ENCODE results near the gene MACROD2. TPM values are rescaled to one million over a fixed set of nuclear protein-coding genes. Genes with fewer than 3 reads are reported as not detected.
"Not testable (repeated sequence)": the region's sequence is repeated elsewhere in the genome, so short reads cannot be mapped to it uniquely, and the experiment has no call there.

Gene MACROD2
- total and polyA plus RNA-seq, 9 donors = 2.0 to 4.9 (median 3.1) TPM

DNA sequence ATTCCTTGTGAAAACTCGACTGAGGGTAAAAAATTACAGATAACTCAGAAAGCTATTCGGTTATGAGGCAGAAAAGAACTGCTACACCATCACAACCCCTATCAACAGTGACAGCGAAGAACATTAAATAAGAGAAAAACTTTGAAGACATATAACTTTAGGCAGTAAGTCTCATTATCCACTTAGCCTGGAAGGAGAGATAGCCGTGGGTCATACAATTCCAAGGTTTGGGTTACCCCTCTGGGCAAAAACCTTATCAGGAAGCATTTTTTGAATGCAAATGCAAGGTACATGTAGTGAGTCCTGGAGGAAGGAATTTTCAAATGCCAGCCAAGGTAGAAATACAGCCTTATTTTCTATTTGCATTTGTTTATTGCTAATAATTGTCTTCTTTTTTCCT is 212.3 kb downstream of the MACROD2 start:
- H3K9me3 ChIP-seq (replicated peaks; ENCODE audit: control insufficient read depth, low read depth, low read length) = peaks cover 5% of the 10 kb centered on the region
- no CpG with 5 or more reads among the region's 4 CpGs for WGBS (ENCODE audit: insufficient coverage)
- no peaks in the 10 kb centered on the region for H3K36me3 ChIP-seq (ENCODE audit: control insufficient read depth, insufficient read depth, low read length)
- no peaks in the 10 kb centered on the region for H3K27me3 ChIP-seq (ENCODE audit: control insufficient read depth, insufficient read depth, low read length)
- H3K4me1 ChIP-seq (ENCODE audit: control insufficient read depth, insufficient read depth, low read length) = no peaks in the 10 kb centered on the region
- no peak overlapping the region for H3K4me3 ChIP-seq (ENCODE audit: low read length)
- no peak overlapping the region for H3K27ac ChIP-seq (ENCODE audit: low read length)
- DNase-seq = no peak

DNA sequence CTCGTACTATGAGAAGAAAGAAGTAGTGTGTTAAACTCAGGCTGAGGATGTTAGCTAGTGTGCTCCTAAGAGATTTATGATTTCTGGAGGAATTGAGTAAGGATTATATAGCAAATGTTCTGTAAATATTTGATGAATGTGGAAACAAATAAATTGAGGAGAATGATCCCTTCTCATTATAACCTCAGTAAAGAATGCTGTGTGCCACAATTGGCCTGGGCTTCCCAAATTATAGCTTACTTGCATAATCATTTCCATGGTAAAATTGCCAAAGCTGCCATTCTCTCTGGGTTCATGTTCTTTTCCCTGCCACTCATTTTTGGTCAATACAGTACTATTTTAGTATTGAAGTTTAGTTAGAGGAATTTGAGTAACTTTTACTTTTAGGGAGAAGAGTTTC is 213.6 kb downstream of the MACROD2 start:
- no peak for DNase-seq
- WGBS (ENCODE audit: insufficient coverage) = 91% methylated on average over 1 of the region's 1 CpG
- H3K9me3 ChIP-seq (replicated peaks; ENCODE audit: control insufficient read depth, low read depth, low read length) = peaks cover under 1% of the 10 kb centered on the region
- H3K4me3 ChIP-seq (ENCODE audit: low read length) = no peak overlapping the region
- no peaks in the 10 kb centered on the region for H3K36me3 ChIP-seq (ENCODE audit: control insufficient read depth, insufficient read depth, low read length)
- H3K27me3 ChIP-seq (ENCODE audit: control insufficient read depth, insufficient read depth, low read length) = no peaks in the 10 kb centered on the region
- H3K4me1 ChIP-seq (ENCODE audit: control insufficient read depth, insufficient read depth, low read length) = no peaks in the 10 kb centered on the region
- H3K27ac ChIP-seq (ENCODE audit: low read length) = no peak overlapping the region

DNA sequence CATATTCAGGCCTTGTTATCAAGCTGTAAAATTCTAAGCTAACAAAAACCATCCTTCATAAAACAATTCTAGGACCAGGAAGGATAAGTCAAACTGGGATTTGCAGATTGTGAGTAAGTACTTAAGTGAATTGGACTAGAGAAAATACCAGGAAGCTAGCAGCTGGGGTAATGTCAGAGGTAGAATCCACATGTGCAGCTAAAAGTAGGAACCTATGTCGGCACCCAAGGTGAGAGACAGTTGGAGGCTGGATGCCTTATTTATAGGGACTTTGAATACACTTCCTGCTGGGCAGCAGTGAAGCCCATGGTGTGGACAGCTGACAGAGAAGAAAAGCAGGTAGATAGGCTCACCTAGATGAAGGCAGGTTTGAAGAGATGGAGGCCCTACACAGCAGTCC is 214.8 kb downstream of the MACROD2 start:
- H3K9me3 ChIP-seq (replicated peaks; ENCODE audit: control insufficient read depth, low read depth, low read length) = no peaks in the 10 kb centered on the region
- H3K27ac ChIP-seq (ENCODE audit: low read length) = no peak overlapping the region
- no peaks in the 10 kb centered on the region for H3K27me3 ChIP-seq (ENCODE audit: control insufficient read depth, insufficient read depth, low read length)
- no peak overlapping the region for H3K4me3 ChIP-seq (ENCODE audit: low read length)
- 30% methylated on average over 1 of the region's 1 CpG for WGBS (ENCODE audit: insufficient coverage)
- no peaks in the 10 kb centered on the region for H3K36me3 ChIP-seq (ENCODE audit: control insufficient read depth, insufficient read depth, low read length)
- no peaks in the 10 kb centered on the region for H3K4me1 ChIP-seq (ENCODE audit: control insufficient read depth, insufficient read depth, low read length)
- no peak for DNase-seq

DNA sequence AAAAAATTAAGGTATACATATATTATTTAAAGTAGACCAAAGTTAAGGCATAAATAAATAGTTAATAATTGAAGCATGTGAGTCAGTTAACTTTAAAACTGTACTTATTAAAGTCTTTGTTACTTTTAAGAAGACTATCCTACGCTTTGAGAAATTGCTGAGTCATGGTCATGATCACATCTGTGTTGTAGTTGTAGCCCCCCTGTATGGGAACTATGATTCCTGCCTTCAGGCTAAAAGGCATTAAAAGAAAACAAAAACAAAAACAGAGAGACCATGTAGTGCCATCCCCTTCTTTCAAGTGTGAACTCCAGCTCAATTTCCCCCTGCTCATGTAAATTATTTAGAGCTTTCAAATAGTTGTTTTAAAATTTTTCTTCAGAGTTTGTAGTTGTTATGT is 218.7 kb downstream of the MACROD2 start:
- H3K36me3 ChIP-seq (ENCODE audit: control insufficient read depth, insufficient read depth, low read length) = no peaks in the 10 kb centered on the region
- H3K27me3 ChIP-seq (ENCODE audit: control insufficient read depth, insufficient read depth, low read length) = no peaks in the 10 kb centered on the region
- no peaks in the 10 kb centered on the region for H3K4me1 ChIP-seq (ENCODE audit: control insufficient read depth, insufficient read depth, low read length)
- no CpG with 5 or more reads among the region's 1 CpG for WGBS (ENCODE audit: insufficient coverage)
- no peak for DNase-seq
- no peak overlapping the region for H3K4me3 ChIP-seq (ENCODE audit: low read length)
- no peak overlapping the region for H3K27ac ChIP-seq (ENCODE audit: low read length)
- no peaks in the 10 kb centered on the region for H3K9me3 ChIP-seq (replicated peaks; ENCODE audit: control insufficient read depth, low read depth, low read length)

DNA sequence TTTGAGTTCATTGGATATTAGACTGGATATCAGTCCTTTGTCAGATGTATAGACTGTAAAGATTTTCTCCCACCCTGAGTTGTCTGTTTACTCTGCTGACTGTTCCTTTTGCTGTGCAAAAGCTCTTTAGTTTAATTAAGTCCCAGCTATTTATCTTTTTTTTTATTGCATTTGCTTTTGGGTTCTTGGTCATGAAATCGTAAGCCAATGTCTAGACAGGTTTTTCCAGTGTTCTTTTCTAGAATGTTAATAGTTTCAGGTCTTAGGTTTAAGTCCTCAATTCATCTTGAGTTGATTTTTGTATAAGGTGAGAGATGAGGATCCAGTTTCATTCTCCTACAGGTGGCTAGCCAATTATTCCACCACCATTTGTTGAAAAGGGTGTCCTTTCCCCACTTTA is 220.6 kb downstream of the MACROD2 start:
- not testable (repeated sequence) for H3K4me1 ChIP-seq (ENCODE audit: control insufficient read depth, insufficient read depth, low read length); H3K9me3 ChIP-seq (replicated peaks; ENCODE audit: control insufficient read depth, low read depth, low read length); H3K27ac ChIP-seq (ENCODE audit: low read length); H3K36me3 ChIP-seq (ENCODE audit: control insufficient read depth, insufficient read depth, low read length); H3K4me3 ChIP-seq (ENCODE audit: low read length); DNase-seq; H3K27me3 ChIP-seq (ENCODE audit: control insufficient read depth, insufficient read depth, low read length)
- no CpG with 5 or more reads among the region's 1 CpG for WGBS (ENCODE audit: insufficient coverage)

DNA sequence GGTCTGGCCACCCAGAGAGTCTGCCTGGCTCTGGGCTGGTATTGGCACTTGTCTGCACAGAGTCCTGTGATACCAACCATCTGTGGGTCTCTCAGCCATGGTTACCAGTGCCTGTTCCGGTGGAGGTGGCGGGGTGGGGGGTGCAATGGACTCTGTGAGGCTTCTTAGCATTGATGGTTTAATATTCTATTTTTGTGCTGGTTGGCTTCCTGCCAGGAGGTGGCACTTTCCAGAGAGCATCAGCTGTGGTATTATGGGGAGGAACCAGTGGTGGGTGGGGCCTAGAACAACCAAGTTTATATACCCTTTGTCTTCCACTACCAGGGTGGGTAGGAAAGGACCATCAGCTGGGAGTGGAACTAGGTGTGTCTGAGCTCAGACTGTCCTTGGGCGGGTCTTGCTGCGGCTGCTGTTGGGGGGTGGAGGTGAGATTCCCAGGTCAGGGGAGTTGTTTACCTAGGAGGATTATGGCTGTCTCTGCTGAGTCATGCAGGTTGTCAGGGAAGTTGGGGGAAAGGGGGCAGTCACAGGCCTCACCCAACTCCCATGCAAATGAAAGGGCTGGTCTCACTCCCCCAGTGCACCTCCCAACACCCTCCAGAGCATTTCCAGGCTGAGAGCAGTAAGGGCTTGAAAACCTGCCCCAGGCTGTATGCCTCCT is 224.6 kb downstream of the MACROD2 start:
- DNase-seq = no peak

DNA sequence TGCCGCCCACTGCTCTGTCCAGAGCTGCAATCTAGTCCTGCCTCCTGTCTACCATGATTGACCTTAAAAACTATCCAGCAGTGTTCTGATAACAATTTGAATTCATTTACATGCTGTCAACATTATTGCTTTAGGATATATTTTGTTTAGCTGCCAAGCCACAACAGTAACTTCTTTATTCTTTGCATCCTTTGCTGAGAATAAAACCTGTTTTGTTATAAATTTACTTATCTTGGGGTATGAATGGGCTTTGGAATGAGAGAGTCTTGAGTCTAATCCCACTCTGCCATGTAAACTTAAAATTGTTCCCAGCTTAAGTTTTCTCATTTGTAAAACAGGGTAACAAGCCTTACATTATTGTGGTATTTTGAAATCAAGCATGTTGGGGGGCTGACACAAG is 225.7 kb downstream of the MACROD2 start:
- no peak overlapping the region for H3K27ac ChIP-seq (ENCODE audit: low read length)
- H3K36me3 ChIP-seq (ENCODE audit: control insufficient read depth, insufficient read depth, low read length) = no peaks in the 10 kb centered on the region
- no peak overlapping the region for H3K4me3 ChIP-seq (ENCODE audit: low read length)
- no peaks in the 10 kb centered on the region for H3K9me3 ChIP-seq (replicated peaks; ENCODE audit: control insufficient read depth, low read depth, low read length)
- DNase-seq = no peak
- no peaks in the 10 kb centered on the region for H3K4me1 ChIP-seq (ENCODE audit: control insufficient read depth, insufficient read depth, low read length)
- WGBS (ENCODE audit: insufficient coverage) = no CpG with 5 or more reads among the region's 1 CpG
- no peaks in the 10 kb centered on the region for H3K27me3 ChIP-seq (ENCODE audit: control insufficient read depth, insufficient read depth, low read length)

More for the DNA sequence above, 224.6 kb downstream of the MACROD2 start:
- Histone ChIP-seq H3K36me3 (ENCODE audit: control insufficient read depth, insufficient read depth, low read length) (no peaks in the 10 kb centered on the region), H3K4me1 (ENCODE audit: control insufficient read depth, insufficient read depth, low read length) (no peaks in the 10 kb centered on the region), H3K27me3 (ENCODE audit: control insufficient read depth, insufficient read depth, low read length) (no peaks in the 10 kb centered on the region), H3K27ac (ENCODE audit: low read length) (no peak overlapping the region), H3K4me3 (ENCODE audit: low read length) (no peak overlapping the region), H3K9me3 (replicated peaks; ENCODE audit: control insufficient read depth, low read depth, low read length) (no peaks in the 10 kb centered on the region)
- 92% methylated on average over 3 of the region's 4 CpGs for WGBS (ENCODE audit: insufficient coverage)

DNA sequence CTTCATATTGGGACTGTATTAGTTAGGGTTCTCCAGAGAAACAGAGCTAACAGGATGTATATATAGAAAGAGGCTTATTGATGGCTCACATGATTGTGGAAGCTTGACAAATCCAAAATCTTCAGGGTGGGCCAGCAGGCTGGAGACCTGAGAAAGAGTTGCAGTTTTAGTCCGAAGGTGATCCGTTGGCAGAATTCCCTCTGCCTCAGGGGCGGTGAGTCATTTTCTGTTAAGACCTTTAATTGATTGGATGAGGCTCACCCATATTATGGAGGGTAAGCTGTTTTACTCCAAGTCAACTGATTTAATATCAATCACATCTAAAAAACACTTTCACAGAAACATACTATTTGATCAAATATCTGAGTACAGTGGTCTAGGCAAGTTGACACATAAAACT is 228.5 kb downstream of the MACROD2 start:
- Histone ChIP-seq H3K9me3 (replicated peaks; ENCODE audit: control insufficient read depth, low read depth, low read length) (no peaks in the 10 kb centered on the region), H3K27me3 (ENCODE audit: control insufficient read depth, insufficient read depth, low read length) (no peaks in the 10 kb centered on the region), H3K4me3 (ENCODE audit: low read length) (no peak overlapping the region), H3K27ac (ENCODE audit: low read length) (no peak overlapping the region), H3K4me1 (ENCODE audit: control insufficient read depth, insufficient read depth, low read length) (no peaks in the 10 kb centered on the region), H3K36me3 (ENCODE audit: control insufficient read depth, insufficient read depth, low read length) (no peaks in the 10 kb centered on the region)
- no peak for DNase-seq
- WGBS (ENCODE audit: insufficient coverage) = no CpG with 5 or more reads among the region's 3 CpGs

DNA sequence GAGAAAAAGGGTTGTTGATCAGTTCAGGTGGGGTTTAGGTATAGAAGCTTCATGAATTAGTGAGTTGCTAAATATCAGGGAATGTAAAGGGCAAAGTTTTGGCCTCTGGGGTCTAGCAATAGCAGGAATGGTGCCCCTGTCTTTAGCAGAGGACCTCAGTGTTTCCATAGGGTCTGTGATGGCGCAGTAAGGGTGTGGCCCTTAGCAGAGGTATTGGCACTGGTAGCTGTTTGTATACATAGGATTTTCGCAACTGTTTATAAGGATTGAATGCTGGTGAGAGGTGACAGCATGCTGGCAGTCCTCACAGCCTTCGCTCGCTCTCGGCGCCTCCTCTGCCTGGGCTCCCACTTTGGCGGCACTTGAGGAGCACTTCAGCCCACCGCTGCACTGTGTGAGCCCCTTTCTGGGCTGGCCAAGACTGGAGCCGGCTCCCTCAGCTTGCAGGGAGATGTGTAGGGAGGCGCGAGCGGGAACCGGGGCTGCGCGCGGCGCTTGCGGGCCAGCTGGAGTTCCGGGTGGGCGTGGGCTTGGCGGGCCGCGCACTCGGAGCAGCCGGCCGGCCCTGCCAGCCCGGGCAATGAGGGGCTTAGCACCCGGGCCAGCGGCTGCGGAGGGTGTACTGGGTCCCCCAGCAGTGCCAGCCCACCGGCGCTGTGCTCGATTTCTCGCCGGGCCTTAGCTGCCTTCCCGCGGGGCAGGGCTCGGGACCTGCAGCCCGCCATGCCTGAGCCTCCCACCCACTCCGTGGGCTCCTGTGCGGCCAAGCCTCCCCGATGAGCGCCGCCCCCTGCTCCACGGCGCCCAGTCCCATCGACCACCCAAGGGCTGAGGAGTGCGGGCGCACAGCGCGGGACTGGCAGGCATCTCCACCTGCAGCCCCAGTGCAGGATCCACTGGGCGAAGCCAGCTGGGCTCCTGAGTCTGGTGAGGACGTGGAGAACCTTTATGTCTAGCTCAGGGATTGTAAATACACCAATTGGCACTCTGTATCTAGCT is 231.0 kb downstream of the MACROD2 start:
- not testable (repeated sequence) for H3K27me3 ChIP-seq (ENCODE audit: control insufficient read depth, insufficient read depth, low read length); H3K9me3 ChIP-seq (replicated peaks; ENCODE audit: control insufficient read depth, low read depth, low read length); H3K4me3 ChIP-seq (ENCODE audit: low read length); H3K4me1 ChIP-seq (ENCODE audit: control insufficient read depth, insufficient read depth, low read length); H3K36me3 ChIP-seq (ENCODE audit: control insufficient read depth, insufficient read depth, low read length); H3K27ac ChIP-seq (ENCODE audit: low read length)
- 30% methylated on average over 25 of the region's 53 CpGs for WGBS (ENCODE audit: insufficient coverage)
- peak; percentile 8 for DNase-seq

DNA sequence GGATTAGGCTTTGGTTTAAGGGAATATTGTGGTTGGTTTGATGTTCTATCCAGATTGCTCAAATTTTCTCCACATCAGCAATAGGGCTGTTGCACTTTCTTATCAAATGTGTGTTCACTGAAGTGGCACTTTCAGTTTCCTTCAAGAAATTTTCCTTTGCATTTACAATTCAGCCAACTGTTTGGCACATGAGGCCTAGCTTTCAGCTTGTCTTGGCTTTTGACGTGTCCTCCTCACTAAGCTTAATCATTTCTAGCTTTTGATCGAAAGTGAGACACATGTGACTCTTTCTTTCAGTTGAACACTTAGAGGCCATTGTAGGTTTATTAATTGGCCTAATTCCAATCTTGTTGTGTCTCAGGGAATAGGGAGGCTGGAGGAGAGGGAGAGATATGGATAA is 237.3 kb downstream of the MACROD2 start:
- no peak overlapping the region for H3K27ac ChIP-seq (ENCODE audit: low read length)
- no peaks in the 10 kb centered on the region for H3K27me3 ChIP-seq (ENCODE audit: control insufficient read depth, insufficient read depth, low read length)
- no peak overlapping the region for H3K4me3 ChIP-seq (ENCODE audit: low read length)
- WGBS (ENCODE audit: insufficient coverage) = no CpG with 5 or more reads among the region's 2 CpGs
- H3K9me3 ChIP-seq (replicated peaks; ENCODE audit: control insufficient read depth, low read depth, low read length) = no peaks in the 10 kb centered on the region
- no peaks in the 10 kb centered on the region for H3K4me1 ChIP-seq (ENCODE audit: control insufficient read depth, insufficient read depth, low read length)
- H3K36me3 ChIP-seq (ENCODE audit: control insufficient read depth, insufficient read depth, low read length) = no peaks in the 10 kb centered on the region
- DNase-seq = no peak
